Kidney glomerular epithelial cell (primary cell): ENCODE results near the gene ANKRD36B.
"Not testable (repeated sequence)": the region's sequence is repeated elsewhere in the genome, so short reads cannot be mapped to it uniquely, and the experiment has no call there.

Source experiments
- DNase-seq: peaks from one replicate; lab custom pipeline; 2025; lab: John Stamatoyannopoulos, UW

Gene ANKRD36B

DNA sequence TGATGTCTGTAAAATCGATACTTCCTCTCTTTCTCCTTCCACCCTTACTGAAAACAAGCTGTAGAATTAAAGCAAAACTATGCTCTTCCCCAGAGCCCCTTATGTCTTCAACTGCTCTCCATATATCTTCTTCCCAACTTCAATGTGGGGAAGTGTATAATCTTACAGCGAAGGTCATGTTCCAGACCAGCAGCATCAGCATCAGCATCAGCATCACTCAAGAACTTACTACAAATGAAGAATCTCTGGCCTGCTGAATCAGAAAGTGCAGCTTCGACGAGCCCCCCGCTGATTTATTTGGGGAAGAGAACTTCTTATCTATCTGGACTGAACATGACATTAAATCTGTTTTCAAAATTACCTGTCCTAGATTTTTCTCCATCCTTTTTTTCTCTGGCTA lies 40.6 kb downstream of the ANKRD36B start:
- DNase-seq: not testable (repeated sequence)

DNA sequence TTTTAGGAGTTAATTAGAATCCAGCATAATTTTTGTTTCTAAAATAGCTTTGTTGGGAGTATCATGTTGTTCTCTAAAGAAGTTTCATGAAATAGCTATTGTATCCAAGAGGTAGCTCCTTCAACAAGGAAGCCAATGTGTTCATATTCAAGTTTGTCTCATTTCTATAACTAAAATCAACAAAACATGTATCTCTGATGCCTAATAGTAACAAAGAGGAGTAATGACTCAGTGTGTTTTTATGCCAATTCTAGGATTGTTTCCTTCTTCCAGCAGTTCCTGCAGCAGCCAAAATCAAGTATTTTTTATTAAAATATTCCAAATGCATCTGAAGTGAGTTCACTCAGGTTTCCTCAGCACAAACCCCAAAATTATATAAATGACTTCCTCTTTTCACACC lies 41.1 kb downstream of the ANKRD36B start:
- not testable (repeated sequence) for DNase-seq

DNA sequence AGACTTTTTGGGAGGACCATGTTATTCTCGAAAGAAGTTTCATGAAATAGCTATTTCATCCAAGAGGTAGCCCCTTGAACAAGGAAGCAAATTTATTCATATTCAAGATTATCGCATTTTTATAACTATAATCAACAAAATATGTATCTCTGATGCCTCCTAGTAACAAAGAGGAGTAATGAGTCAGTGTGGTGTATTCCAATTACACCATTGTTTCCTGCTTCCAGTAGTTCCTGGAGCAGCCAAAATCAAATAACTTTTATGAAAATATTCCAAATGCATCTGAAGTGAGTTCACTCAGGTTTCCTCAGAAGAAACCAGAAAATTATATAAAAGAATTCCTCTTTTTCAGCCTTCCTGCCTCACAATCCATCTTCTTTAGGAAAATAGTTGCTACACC lies 43.0 kb downstream of the ANKRD36B start:
- no peak for DNase-seq

DNA sequence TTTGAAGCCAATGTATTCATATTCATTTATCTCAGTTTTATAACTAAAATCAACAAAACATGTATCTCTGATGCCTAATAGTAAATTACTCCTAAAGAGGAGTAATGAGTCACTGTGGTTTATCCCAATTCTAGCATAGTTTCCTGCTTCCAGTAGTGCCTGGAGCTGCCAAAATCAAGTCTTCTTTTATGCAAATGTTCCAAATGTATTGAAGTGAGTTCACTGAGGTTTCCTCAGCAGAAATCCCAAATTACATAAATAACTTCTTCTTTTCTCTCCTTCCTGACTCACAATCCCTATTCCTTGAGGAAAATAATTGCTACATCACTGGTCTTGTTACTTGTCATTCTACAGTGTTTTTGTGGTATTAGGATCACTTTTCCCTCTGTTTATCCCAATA lies 44.8 kb downstream of the ANKRD36B start:
- DNase-seq: not testable (repeated sequence)

DNA sequence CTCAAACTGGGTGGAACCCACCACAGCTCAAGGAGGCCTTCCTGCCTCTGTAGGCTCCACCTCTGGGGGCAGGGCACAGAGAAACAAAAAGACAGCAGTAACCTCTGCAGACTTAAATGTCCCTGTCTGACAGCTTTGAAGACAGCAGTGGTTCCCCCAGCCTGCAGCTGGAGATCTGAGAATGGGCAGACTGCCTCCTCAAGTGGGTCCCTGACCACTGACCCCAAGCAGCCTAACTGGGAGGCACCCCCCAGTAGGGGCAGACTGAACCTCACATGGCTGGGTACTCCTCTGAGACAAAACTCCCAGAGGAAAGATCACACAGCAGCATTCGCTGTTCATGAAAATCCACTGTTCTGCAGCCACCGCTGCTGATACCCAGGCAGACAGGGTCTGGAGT lies 63.8 kb downstream of the ANKRD36B start:
- not testable (repeated sequence) for DNase-seq

DNA sequence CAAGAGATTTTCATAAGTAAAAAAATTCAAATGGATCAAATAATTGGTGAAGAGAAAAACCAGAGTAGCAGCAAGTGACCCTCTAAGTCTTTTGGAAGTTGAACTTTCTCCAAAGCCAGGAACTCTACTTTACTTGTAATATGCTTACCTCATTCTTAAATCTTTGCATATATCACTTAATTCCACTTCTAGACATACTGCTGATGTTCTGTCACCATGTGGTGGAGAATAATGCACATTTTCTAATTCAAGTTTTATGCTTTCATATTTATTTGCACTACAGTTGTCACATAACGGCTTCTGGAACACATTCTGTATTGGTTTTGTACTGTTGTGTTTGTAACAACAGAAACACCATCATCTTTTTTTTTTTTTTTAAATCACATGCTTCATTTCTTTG lies 65.9 kb downstream of the ANKRD36B start:
- DNase-seq: not testable (repeated sequence)

DNA sequence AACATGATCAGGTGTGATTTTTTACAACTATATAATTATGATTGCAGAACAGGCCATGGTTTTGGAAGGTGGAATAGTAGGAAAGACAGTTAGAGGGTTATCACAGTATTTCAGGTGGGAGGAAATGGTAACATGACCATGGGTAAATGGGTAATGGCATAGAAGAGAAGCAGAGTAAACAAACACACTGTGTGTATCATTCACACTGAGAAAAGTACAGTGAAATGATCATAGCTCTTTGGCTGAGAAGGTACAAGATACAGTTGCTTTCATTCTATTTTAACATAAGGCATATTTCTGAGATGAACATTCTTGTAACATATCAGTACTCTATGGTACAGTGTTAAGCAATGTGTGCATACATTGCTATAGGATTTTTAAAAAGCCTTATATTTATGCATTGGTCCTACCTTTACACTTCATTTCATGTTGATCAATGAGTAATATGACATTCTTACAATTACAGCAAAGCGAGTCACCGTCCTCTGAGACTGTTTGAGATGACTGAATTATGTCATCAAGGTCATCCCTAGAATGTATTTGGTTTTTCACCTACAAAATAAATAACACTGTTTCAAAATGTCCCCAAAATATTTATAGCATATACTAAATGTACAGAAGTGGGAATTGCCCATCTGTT lies 66.6 kb downstream of the ANKRD36B start:
- DNase-seq: not testable (repeated sequence)

DNA sequence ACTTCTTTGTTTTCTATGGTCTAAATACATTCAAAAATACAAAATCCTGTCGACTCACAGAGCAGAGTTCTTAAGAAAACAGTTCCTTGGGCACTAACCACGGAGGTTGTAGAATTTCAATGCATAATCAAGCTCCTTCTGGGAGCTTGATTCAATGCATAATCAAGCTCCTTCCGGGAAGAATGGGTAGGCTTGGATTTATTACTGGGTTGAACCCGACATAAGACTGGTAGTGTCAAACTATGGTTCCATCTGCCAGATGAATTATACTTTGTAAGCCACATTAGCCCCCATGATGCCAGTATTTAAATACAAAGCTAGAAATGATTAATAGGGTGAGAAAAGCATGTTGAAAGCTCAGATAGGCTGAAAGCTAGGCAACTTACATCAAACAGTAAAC lies 94.0 kb downstream of the ANKRD36B start:
- DNase-seq: not testable (repeated sequence)

DNA sequence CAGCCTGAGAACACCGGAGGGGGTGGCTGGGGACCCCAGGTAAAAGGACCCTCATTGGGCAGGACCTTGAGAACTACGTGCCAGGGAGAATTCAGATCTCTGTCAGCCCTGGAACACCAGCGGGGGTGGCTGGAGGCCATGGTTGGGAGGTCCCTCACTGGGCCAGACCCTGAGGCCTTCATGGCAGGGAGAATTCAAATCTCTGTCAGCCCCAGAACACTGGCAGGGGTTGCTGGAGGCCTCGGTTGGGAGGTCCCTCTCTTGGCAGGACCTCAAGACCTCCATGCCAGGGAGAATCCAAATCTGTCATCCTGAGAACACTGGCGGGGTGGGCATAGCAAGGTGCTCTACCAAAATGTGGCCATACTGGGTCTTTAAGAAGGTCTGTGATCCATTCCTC lies 99.5 kb downstream of the ANKRD36B start:
- DNase-seq: not testable (repeated sequence)
